HepG2 (cell line): ENCODE results near the gene BBS9. TPM values are rescaled to one million over a fixed set of nuclear protein-coding genes. Genes with fewer than 3 reads are reported as not detected.

Experiments
- ATAC-seq: fragments of 200-7000 bp; cut with Tn5 transposase; 3 replicates; pipeline ENCODE4 v1.9.1; 2020; ENCODE audit warnings: mild to moderate bottlenecking, moderate library complexity
- BruUV-seq: library from RNA; stranded (reverse); fragments of 400-500 nt; replicated peaks from 2 replicates; lab custom pipeline; 2021; lab: Mats Ljungman, UMichigan
- CTCF ChIA-PET: fragments of 300-600 bp; formaldehyde crosslinking; extraction: SDS; loops from one replicate; lab custom pipeline; 2021; ENCODE audit warnings: low total read pairs, inconsistent platforms, low intra/inter-chr PET ratio; lab: Yijun Ruan, JAX
- POLR2A ChIA-PET: fragments of 350-600 bp; sonication (Branson Sonifier 250); formaldehyde crosslinking; loops from one replicate; lab custom pipeline; 2020; ENCODE audit warnings: antibody characterized with exemption, inconsistent platforms; lab: Yijun Ruan, JAX
- DNase-seq: peaks from one replicate; pipeline ENCODE4 v3.0.0-alpha.2; 2015; ENCODE audit warnings: low spot score
- FAIRE-seq: peaks from 3 replicates; lab custom pipeline; 2011; peaks lifted over from hg19 to GRCh38; lab: Jason Lieb, UNC
- H2AFZ ChIP-seq: one replicate; pipeline ENCODE4 v1.6.1; 2011; ENCODE audit warnings: low read length, inconsistent platforms
- H3K27ac ChIP-seq: fragments of 300-600 bp; 3 replicates; pipeline ENCODE4 v1.8.0; 2011; ENCODE audit warnings: mixed run types, mild to moderate bottlenecking, mixed read lengths, low read length, inconsistent platforms; ENCODE audit not compliant: insufficient read depth; ENCODE audit errors: extremely low read length
- H3K27me3 ChIP-seq, 2 experiments: fragments of 200-600 bp in 1 of 2; 2 replicates in 1 of 2; 3 replicates in 1 of 2; pipeline versions ENCODE4 v1.6.0 to v1.8.0; 2011; ENCODE audit warnings: low read length in 2 of 2, mild to moderate bottlenecking in 2 of 2, moderate library complexity in 2 of 2, inconsistent platforms in 1 of 2; ENCODE audit not compliant: insufficient read depth in 2 of 2, control insufficient read depth in 1 of 2
- H3K36me3 ChIP-seq, 2 experiments: fragments of 200-600 bp in 1 of 2; replicated peaks in 1 of 2; 2 replicates in 1 of 2; 3 replicates in 1 of 2; pipeline versions ENCODE4 v1.5.1 to v1.8.0; 2011; ENCODE audit warnings: low read length in 2 of 2, inconsistent platforms in 1 of 2; ENCODE audit not compliant: insufficient read depth in 2 of 2, control insufficient read depth in 1 of 2
- H3K4me1 ChIP-seq: 2 replicates; pipeline ENCODE4 v1.5.1; 2012; ENCODE audit warnings: low read length, inconsistent platforms; ENCODE audit not compliant: insufficient read depth
- H3K4me2 ChIP-seq: 2 replicates; pipeline ENCODE4 v1.6.0; 2011; ENCODE audit warnings: low read depth, low read length, inconsistent platforms
- H3K4me3 ChIP-seq, 3 experiments: fragments of 200-600 bp in 1 of 3; sonication (generic), shearing (Covaris generic) in 1 of 3; replicated peaks in 1 of 3; 2 replicates each; pipeline ENCODE4 v1.5.1; 2011 to 2016; ENCODE audit warnings: low read length in 3 of 3, inconsistent platforms in 2 of 3, low read depth in 2 of 3, mild to moderate bottlenecking in 2 of 3, control low read depth in 1 of 3, mixed read lengths in 1 of 3; ENCODE audit not compliant: insufficient read depth in 1 of 3
- H3K79me2 ChIP-seq: one replicate; pipeline ENCODE4 v1.6.1; 2011; ENCODE audit warnings: low read length, inconsistent platforms; ENCODE audit not compliant: insufficient read depth
- H3K9ac ChIP-seq: 2 replicates; pipeline ENCODE4 v1.6.0; 2011; ENCODE audit warnings: mild to moderate bottlenecking, low read depth, low read length, inconsistent platforms; ENCODE audit not compliant: insufficient read depth
- H3K9me3 ChIP-seq: 2 replicates; pipeline ENCODE4 v1.5.1; 2012; ENCODE audit warnings: mild to moderate bottlenecking, low read length
- H4K20me1 ChIP-seq: 2 replicates; pipeline ENCODE4 v1.6.0; 2011; ENCODE audit warnings: inconsistent platforms, mild to moderate bottlenecking, low read length, moderate library complexity; ENCODE audit not compliant: insufficient read depth
- ARID5B ChIP-seq: IDR thresholded peaks from 2 replicates; pipeline ENCODE4 v1.4.0; 2020; ENCODE audit warnings: mild to moderate bottlenecking, missing genetic modification reagents
- ATF3 ChIP-seq: sonication (generic); formaldehyde crosslinking; IDR thresholded peaks from 2 replicates; pipeline ENCODE4 v1.4.0; 2020; ENCODE audit warnings: missing genetic modification reagents
- FLYWCH1 ChIP-seq: sonication (generic); formaldehyde crosslinking; IDR thresholded peaks from 2 replicates; pipeline ENCODE4 v1.8.1; 2023; ENCODE audit warnings: mild to moderate bottlenecking, missing genetic modification reagents
- KLF6 ChIP-seq: IDR thresholded peaks from 2 replicates; pipeline ENCODE4 v1.8.0; 2016; ENCODE audit warnings: missing biosample characterization, missing genetic modification reagents
- MED13 ChIP-seq: sonication (generic); formaldehyde crosslinking; IDR thresholded peaks from 2 replicates; pipeline ENCODE4 v1.5.0; 2020; ENCODE audit warnings: missing genetic modification reagents
- NR0B2 ChIP-seq: sonication (generic); formaldehyde crosslinking; IDR thresholded peaks from 2 replicates; pipeline ENCODE4 v1.4.0; 2020; ENCODE audit warnings: mild to moderate bottlenecking, missing genetic modification reagents
- NR3C1 ChIP-seq: sonication (generic); formaldehyde crosslinking; IDR thresholded peaks from 2 replicates; pipeline ENCODE4 v1.4.0; 2020; ENCODE audit warnings: missing genetic modification reagents
- PRDM15 ChIP-seq: sonication (generic); formaldehyde crosslinking; IDR thresholded peaks from 2 replicates; pipeline ENCODE4 v1.4.0; 2020; ENCODE audit warnings: missing genetic modification reagents
- STAT6 ChIP-seq: sonication (generic); formaldehyde crosslinking; IDR thresholded peaks from 2 replicates; pipeline ENCODE4 v1.4.0; 2020; ENCODE audit warnings: missing genetic modification reagents, mild to moderate bottlenecking, borderline replicate concordance
- ZGPAT ChIP-seq: IDR thresholded peaks from 2 replicates; pipeline ENCODE4 v1.6.1; 2016; ENCODE audit warnings: mild to moderate bottlenecking
- ZNF207 ChIP-seq: fragments of 450-650 bp; IDR thresholded peaks from 2 replicates; pipeline ENCODE4 v1.6.1; 2016; ENCODE audit warnings: antibody characterized with exemption, borderline replicate concordance
- ZNF563 ChIP-seq: sonication (generic); formaldehyde crosslinking; IDR thresholded peaks from 2 replicates; pipeline ENCODE4 v1.8.0; 2022; ENCODE audit warnings: mild to moderate bottlenecking, moderate library complexity, missing genetic modification reagents
- ZNF879 ChIP-seq: sonication (generic); formaldehyde crosslinking; IDR thresholded peaks from 2 replicates; pipeline ENCODE4 v1.8.1; 2023; ENCODE audit warnings: missing genetic modification reagents
- WGBS: methylation state at CpG from one replicate; pipeline ENCODE4 v1.1.6; 2017; ENCODE audit warnings: low lambda C conversion rate; 5-methylcytosine and 5-hydroxymethylcytosine counted together
- in situ Hi-C: cut with HindIII; loops from 2 replicates; pipeline ENCODE4 v1.10.0; 2017; ENCODE audit warnings: low pct_unique_long_range_greater_than_20kb; ENCODE audit not compliant: extremely low pct_ligation_motif_present
- intact Hi-C: fragments of 100-400 bp; cut with micrococcal nuclease; formaldehyde crosslinking; loops from one replicate; pipeline ENCODE4 v1.10.0; 2022; ENCODE audit not compliant: unreplicated experiment
- polyA plus RNA-seq, 8 experiments: library from polyadenylated mRNA; depleted of rRNA in 3 of 8; stranded (reverse) in 7 of 8; unstranded in 1 of 8; fragments of >200 nt; fragmentation: Illumina TruSeq in 4 of 8; extraction: Trizol in 4 of 8; gene quantifications; 2 replicates each; pipeline versions ENCODE4 v1.2.1 to v1.2.3, GENCODE V29; 2011 to 2016; ENCODE audit warnings: low read depth in 4 of 8, missing spikeins in 1 of 8, mixed read lengths in 1 of 8; ENCODE audit not compliant: insufficient read depth in 1 of 8
- total RNA-seq, 5 experiments: library from RNA; depleted of rRNA; stranded (reverse); fragments of >200 nt; fragmentation: Illumina TruSeq; extraction: Trizol; gene quantifications; 2 replicates each; pipeline ENCODE4 v1.2.3, GENCODE V29; 2016; ENCODE audit warnings: low read depth in 1 of 5

Gene BBS9
- total and polyA plus RNA-seq, 2 of the 13 experiments (the other 11 are each of a cell fraction or from before 2014, with no cell fraction given): 5.1 to 7.8 TPM

GRCh38 chr7:33650828-33651227 is 521.5 kb downstream of the BBS9 start:
- ATAC-seq: no peak
- H3K9me3 ChIP-seq: no peaks in the 10 kb centered on the region
- in situ Hi-C loops: no loop called here
- H3K27ac ChIP-seq: no peak overlapping the region
- H4K20me1 ChIP-seq: no peaks in the 10 kb centered on the region
- H3K4me3 ChIP-seq: no peak overlapping the region
- no peaks in the 10 kb centered on the region for H3K79me2 ChIP-seq
- H3K9ac ChIP-seq: no peak overlapping the region
- no peak for DNase-seq
- no peaks in the 10 kb centered on the region for H3K27me3 ChIP-seq
- no peak overlapping the region for H3K4me2 ChIP-seq
- H2AFZ ChIP-seq: no peak overlapping the region
- BruUV-seq: no TSS peak
- WGBS: 46% methylated on average over 3 of the region's 3 CpGs
- ChIA-PET CTCF (no interaction called here), POLR2A (no interaction called here)
- intact Hi-C loops: no loop called here
- H3K4me1 ChIP-seq: no peaks in the 10 kb centered on the region
- no peak for FAIRE-seq
- no peaks in the 10 kb centered on the region for H3K36me3 ChIP-seq
- TF ChIP-seq PRDM15 (no peak), FLYWCH1 (CRISPR knock-in tag) (no peak), NR3C1 (CRISPR knock-in tag) (no peak), KLF6 (CRISPR knock-in tag) (no peak), STAT6 (CRISPR knock-in tag) (no peak), ZNF563 (CRISPR knock-in tag) (no peak), ARID5B (CRISPR knock-in tag) (no peak), ZNF207 (no peak), NR0B2 (CRISPR knock-in tag) (no peak), ZNF879 (no peak), ZGPAT (CRISPR knock-in tag) (no peak), ATF3 (CRISPR knock-in tag) (no peak), MED13 (no peak)
